H7 (cell line): ENCODE results near the gene TRAPPC5. TPM values are rescaled to one million over a fixed set of nuclear protein-coding genes. Genes with fewer than 3 reads are reported as not detected.

Experiments
- DNase-seq: peaks from one replicate; pipeline ENCODE4 v3.0.0; 2012
- H3K27me3 ChIP-seq: 2 replicates; pipeline ENCODE4 v1.6.0; 2011; ENCODE audit warnings: mild to moderate bottlenecking, low read length; ENCODE audit not compliant: control insufficient read depth, insufficient read depth
- H3K36me3 ChIP-seq: replicated peaks from 2 replicates; pipeline ENCODE4 v1.5.1; 2011; ENCODE audit warnings: low read length; ENCODE audit not compliant: control insufficient read depth, insufficient read depth
- H3K4me3 ChIP-seq: 2 replicates; pipeline ENCODE4 v1.5.1; 2011; ENCODE audit warnings: low read depth, mild to moderate bottlenecking, control low read depth, low read length, moderate library complexity; ENCODE audit not compliant: insufficient read depth
- total RNA-seq: library from RNA; depleted of rRNA; stranded (reverse); fragments of >200 nt; shearing (Covaris generic); gene quantifications from 2 replicates; pipeline ENCODE4 v1.2.3, GENCODE V29; 2014

Gene TRAPPC5
- total RNA-seq, 1 experiment from 2014 or later: 137 TPM

DNA sequence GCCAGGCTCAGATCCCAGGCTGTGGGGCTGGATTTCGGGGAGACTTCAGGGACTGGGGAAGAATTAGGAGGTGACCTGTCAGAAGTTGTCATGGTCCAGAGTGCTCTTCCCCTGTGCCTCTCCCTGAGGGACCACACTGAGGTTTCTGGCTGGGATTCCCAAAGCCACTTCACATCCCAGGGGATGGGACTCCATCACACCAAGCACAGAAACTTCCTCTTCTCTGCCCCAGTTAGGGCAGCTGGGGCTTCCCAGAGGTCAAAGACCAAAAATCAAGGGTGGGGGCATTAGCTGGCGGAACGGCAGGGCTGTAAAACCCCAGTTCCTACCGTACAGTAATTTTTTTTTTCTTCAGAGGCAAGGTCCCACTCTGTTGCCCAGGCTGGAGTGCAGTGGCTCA, 13.9 kb downstream of the TRAPPC5 start:
- no peak for DNase-seq
- H3K27me3 ChIP-seq: peaks cover 4% of the 10 kb centered on the region; the same call in 1 of the 2 replicates
- no peaks in the 10 kb centered on the region for H3K36me3 ChIP-seq
- H3K4me3 ChIP-seq: no peak overlapping the region

DNA sequence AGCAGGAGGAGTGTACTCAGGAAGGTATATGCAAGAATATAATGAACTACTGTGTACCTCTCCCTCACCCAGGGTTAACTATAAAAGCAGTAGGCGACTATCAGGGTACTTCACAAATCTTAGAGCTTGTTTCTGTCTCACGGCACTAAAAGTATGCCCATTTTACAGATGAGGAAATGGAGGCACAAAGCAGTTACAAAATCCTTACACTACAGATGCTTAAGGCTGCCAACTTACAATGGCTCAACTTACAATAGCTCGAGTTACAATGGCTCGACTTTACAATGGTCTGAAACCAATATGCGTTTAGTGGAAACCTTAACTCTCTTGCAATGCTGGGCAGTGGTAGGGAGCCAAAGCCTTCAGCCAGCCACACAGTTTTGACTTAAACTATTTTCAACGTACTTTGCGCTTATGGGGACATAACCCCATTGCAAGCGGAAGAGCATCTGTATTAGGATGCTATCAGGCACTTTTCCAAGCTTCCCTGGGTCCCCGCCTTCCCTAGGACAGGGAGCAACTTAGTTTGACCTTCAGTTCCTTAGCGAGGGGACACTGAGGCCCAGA, 17.2 kb downstream of the TRAPPC5 start:
- Histone ChIP-seq H3K27me3 (peaks cover 4% of the 10 kb centered on the region), H3K4me3 (no peak overlapping the region), H3K36me3 (no peaks in the 10 kb centered on the region)
- no peak for DNase-seq

DNA sequence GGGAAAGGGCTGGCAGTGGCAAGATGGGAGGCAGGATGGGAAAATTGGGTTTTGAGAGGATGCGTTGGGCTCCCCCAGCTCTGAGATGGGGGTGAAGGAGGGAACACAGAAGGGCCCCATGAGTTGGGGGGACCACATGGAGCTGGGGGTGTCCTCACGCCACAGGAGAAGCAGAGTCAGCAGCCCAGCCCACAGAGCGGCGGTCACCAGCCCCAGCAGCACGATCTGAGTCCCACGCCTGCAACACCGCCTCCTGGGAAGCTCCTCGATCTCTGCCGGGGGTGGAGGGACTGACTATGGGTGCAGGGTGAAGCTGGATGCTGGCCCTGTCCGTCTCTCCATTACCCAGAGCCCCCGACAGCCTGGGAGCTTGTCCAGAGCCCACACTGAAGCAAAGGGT, 17.9 kb downstream of the TRAPPC5 start:
- H3K36me3 ChIP-seq: no peaks in the 10 kb centered on the region
- H3K27me3 ChIP-seq: peaks cover 4% of the 10 kb centered on the region
- H3K4me3 ChIP-seq: no peak overlapping the region
- DNase-seq: no peak

DNA sequence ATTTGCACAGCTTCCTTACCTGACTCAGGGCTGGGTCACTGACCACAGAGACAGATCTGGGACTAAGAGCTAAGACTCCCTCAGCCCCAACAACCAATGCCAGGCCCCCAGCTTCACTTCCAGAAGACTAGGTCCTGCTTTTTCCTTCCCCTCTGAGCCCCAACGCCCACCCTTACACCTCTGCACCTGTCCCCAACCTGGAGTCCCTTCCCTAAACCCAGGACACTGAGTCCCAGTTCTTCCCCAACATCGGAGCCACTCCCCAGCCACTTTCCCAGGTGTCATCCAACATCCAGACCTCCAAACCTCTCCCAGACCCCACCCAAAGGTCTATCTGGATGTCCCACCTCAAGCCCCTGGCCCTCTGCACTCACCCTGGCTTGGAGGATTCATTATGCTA, 18.4 kb downstream of the TRAPPC5 start:
- Histone ChIP-seq H3K4me3 (no peak overlapping the region), H3K36me3 (no peaks in the 10 kb centered on the region), H3K27me3 (peaks cover 4% of the 10 kb centered on the region)
- DNase-seq: no peak

DNA sequence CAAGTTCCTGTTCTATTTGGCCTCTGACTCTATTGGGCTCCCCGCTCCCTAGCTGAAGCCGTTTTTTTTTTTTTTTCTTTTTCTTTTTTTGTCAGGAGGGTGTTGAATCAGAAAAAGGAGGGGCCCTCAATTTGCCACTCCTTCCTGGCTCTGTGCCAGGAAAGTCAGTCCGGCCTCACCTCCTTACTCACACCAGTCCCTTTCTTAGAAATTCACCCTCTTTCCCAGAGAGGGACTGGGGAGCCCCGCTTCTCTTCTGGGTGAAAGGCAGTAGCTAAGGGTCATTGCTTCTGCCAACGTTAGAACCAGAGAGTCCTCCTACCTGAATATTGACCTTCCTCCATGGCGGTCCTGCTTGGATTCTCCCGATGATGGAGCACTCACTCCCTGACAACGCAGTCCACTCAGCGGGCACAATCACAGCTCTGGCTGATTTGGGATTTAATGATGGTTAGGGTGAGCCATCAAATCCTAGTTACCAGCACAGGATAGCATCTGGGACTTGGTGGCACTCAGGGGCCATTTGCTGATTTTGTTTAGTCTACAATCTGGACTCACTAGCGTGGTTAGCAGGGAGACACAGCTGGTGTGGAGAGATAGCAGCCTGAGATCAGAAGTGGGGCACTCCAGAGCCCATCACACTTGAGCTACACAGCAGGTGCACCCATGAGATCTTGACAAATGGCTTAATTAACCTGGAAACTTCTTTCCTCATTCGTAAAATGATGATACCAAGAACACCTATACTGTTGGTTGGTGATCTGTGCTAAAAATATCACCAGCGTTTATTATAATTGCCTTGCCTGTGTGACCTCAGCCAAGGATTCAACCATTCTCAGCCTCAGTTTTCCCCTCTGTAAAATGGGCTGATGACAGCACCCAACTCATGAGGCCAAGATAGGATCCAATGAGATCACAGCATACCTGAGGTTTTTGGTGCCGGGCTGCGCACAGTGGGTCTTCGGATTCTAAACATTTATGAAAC, 19.1 kb downstream of the TRAPPC5 start:
- H3K4me3 ChIP-seq: no peak overlapping the region
- H3K27me3 ChIP-seq: peaks cover 4% of the 10 kb centered on the region
- no peaks in the 10 kb centered on the region for H3K36me3 ChIP-seq
- peak; percentile 32 for DNase-seq

DNA sequence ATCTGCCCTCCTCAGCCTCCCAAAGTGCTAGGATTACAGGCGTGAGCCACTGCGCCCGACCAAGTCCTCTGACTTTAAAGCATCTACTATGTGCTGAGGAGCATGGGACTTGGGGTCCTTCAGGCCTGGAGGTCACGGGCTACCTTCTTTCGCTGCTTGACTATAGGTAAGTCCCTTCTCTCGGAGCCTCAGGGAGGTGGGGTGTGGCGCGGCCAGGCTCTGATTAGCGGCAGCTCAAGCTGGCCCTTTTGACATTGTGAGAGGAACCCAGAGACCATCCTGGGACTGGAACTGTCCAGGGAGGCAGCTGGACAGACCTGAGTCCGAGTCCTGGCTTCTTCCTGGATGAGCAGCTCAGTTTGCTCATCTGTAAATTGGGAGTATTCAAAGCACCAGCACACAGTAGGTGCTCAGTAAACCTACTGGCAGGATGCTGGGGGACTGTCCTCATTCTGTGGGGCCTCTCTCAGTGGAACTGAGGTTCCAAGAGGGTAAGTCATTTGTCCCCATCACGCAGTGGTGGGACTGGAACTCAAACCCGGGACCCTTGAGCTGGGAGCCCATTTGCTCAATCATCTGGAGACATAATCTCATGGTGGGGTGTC, 20.5 kb downstream of the TRAPPC5 start:
- DNase-seq: peak; percentile 7

DNA sequence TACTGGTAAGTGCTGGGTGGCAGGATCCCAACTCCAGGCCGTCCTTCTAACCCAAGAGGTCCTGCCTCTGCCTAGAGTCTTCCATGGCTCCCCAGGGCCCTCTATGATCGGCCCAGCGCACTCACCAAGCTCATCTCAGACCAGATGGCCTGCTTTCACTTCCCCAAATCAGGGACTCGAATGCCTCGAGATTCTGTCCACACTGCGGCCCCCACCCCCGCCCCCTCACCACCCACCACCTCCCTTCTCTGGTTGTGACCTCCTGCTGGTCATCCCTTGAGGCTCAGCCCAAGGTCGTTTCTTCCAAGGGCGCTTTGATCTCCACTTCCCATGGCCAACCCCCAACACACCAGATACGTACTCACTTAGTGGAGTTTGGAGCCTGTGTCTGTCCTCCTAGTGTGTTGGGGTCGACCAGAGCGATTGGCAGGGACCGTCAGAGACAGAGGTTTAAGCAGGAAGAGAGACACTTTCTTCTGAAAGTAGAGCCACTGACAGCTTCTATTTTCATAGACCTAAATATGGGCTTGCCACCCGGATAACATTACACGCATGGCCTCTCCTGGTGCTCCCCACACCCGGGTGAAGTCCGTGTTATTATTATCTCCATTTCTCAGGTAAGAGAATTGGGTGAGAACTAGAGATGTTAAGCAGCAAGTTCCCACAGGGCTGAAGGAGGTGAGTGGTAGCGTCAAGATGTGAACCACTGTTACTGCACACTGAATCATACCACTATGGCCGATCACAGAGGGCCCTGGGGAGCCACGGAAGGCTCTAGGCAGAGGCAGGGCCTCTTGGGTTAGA, 21.2 kb downstream of the TRAPPC5 start, which contains the start of gene FCER2:
Gene FCER2 (minus strand): TSS at position 478 of the 804 bp plus-strand sequence. CDS start 2,371 bp downstream, outside the sequence.
- H3K4me3 ChIP-seq: no peak within 1 kb of the TSS
- H3K36me3 ChIP-seq: no peaks in the 10 kb centered on the region
- peak; percentile 18 for DNase-seq
- peaks cover 4% of the 10 kb centered on the region for H3K27me3 ChIP-seq

More for the DNA sequence above, 20.5 kb downstream of the TRAPPC5 start:
- no peak overlapping the region for H3K4me3 ChIP-seq
- no peaks in the 10 kb centered on the region for H3K36me3 ChIP-seq
- H3K27me3 ChIP-seq: peaks cover 4% of the 10 kb centered on the region

DNA sequence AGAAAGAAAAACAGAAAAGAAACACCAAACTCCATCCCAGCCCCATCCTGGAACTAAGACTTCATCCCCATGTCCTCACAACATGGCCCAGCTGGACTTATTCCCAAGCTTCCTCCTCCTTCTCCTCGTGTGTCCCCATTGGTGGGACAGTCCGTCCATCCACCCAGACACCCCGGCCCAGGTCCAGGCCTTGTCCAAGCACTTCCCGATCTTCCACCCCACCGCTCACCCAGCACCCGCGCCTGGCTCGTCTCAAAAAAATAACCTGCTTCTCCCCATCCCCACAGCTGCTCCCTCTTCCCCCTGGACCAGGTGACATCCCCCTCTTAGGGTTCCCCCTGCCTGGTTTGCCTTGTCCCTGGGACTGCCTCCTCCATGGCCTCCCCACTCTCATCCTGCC, 22.7 kb downstream of the TRAPPC5 start:
- no peaks in the 10 kb centered on the region for H3K36me3 ChIP-seq
- H3K27me3 ChIP-seq: peaks cover 2% of the 10 kb centered on the region
- H3K4me3 ChIP-seq: no peak overlapping the region
- peak; percentile 57 for DNase-seq

DNA sequence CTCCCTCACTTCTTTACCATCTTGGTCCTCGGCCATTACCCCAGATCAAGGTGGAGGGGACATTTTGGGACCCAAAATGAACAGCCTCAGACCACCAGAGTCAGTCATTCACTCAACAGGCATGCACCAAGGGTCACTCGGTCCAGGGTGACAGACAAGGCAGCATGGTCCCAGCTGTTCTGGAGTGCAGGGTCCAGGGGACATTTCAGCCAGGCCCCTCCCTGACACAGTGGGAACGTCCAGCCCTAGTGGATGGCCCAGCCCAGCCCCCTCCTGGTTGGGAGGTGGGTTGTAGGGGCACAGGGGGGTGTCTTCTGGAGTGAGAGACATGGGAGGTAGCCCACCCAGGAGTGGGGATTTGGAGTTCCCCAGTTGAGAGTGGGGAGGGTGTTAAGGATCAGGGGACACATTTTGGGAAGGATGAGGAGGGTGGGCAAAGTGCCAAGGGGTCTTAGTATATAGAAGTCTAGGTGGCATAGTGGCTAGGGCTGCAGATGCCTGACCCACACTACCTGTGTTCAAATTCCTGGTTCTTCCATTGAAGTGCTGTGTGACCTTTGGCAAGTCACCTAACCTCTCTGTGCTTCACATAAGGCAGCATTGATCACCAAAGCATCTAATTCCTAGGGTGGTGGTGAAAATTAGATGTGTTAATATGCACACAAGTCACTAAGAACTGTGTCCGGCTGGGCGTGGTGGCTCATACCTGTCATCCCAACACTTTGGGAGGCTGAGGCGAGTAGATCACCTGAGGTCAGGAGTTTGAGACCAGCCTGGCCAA, 23.8 kb downstream of the TRAPPC5 start:
- H3K27me3 ChIP-seq: no peaks in the 10 kb centered on the region; the same call in 1 of the 2 replicates
- no peaks in the 10 kb centered on the region for H3K36me3 ChIP-seq
- peak; percentile 17 for DNase-seq
- no peak overlapping the region for H3K4me3 ChIP-seq

DNA sequence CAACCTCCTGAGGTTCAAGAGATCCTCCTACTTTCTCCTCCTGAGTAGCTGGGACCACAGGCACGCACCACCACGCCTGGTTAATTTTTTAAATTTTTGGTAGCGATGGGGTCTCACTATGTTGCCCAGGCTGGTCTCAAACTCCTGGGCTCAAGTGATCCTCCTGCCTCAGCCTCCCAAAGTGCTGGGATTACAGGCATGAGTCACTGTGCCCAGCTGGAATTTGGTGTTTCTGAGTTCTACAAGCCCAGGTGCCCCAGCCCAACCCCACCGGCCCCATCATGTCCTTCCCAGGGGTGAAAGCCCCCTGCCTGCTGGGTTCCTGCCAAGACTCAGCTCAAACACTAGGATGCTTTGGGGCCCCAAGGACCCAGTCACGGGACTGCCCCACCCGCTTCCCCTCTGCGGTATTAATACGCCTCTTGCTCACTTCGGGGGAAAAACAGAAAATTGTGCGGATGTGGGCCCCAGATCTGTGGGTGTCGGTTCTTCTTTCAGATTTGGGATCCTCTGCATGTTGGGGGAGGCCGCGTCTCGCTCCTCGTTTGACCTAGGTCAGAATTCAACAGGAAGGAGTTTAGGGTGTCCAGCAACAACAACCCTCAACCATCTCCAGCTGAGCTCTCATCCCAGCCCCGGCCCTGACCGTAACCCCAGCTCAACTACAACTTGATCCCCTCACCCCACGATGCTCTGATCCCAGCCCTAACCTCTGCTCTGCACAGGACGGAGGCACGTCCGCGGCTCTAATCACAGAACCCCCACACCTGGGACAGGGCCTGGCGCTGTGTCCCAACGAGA, 25.0 kb downstream of the TRAPPC5 start:
- Histone ChIP-seq H3K4me3 (no peak overlapping the region), H3K36me3 (no peaks in the 10 kb centered on the region), H3K27me3 (no peaks in the 10 kb centered on the region; the same call in 1 of the 2 replicates)
- DNase-seq: peak; percentile 31

DNA sequence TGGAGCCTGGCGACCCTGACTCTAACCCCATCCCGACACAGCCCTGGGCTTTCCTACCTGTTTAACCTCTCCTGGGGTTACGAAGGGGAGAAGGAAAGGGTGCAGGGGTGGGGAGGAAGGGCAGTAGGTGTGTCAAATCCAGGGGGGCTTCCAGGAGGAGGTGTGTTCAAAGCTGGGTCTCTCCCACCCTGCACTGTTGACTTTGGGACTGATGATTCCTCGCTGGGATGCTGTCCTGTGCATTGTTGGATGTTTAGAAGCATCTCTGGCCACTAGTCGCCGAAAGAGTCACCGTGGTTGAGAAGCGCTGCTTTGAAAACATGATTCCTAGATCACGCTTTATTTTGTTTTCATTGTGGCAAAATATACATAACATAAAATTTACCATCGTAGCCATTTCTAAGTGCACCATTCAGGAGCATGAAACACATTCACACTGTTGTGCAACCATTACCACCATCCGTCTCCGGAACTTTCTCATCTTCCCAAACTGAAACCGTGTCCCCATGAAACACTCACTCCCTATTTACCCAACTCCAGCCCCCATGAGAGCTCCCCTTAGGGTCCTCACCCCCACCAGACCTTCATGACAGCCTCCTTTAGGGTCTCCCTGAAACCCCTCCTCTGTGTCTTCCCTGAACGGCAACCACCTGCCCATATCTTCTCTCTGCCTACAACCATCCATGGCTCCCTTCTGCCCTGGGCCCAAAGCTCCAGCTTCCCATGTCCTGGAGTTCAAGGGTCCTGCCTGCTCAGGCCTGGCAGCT, 25.7 kb downstream of the TRAPPC5 start:
- H3K27me3 ChIP-seq: no peaks in the 10 kb centered on the region
- no peak for DNase-seq
- H3K36me3 ChIP-seq: no peaks in the 10 kb centered on the region
- no peak overlapping the region for H3K4me3 ChIP-seq

DNA sequence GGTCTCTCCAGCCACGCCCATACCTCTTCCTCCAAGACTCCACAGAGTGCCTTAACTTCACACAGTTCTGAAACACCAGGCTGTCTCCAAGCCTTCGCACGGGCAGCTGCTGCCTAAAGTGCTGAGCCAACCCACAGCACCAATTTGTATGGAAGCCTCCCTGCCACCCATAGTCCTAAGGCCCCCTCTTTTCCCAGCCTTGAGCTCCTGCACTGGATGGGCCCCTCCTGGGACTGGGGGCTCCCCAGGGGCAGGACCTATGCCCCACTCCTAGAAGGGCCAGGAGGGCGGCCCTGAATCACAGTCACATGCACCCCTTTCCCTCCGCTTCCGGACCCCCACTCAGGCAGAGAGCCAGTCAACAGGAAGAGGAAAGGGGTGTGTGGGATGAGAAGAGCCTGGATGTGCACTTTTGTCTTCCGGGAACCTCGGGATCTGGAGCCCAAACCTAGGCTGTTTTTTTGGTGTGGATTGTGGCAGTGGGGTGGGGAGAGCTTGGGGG, 26.4 kb downstream of the TRAPPC5 start:
- Histone ChIP-seq H3K36me3 (no peaks in the 10 kb centered on the region), H3K27me3 (no peaks in the 10 kb centered on the region), H3K4me3 (no peak overlapping the region)
- peak; percentile 43 for DNase-seq
